Activated CD4-positive, CD25-positive, alpha-beta regulatory T cell treated with anti-CD3 and anti-CD28 coated beads, Interleukin-2, amount 50 U/mL, for 72 hours (primary cell): Measurements from ENCODE around the gene HOXB6.

Source experiments
- DNase-seq: peaks from one replicate; pipeline ENCODE4 v3.0.0; 2021

The HOXB6 gene

GRCh38 chr17:48593840-48594537 is 10.8 kb downstream of the HOXB6 start:
- DNase-seq: peak; percentile 87

- no peak for DNase-seq
These were observed 11.5 kb downstream of the HOXB6 start, which contains the start of gene HOXB5 for GRCh38 chr17:48593126-48593829. Gene HOXB5 (minus strand): TSS chr17:48593779. CDS start chr17:48593682, 97 bp downstream.

GRCh38 chr17:48592577-48592976 is 12.2 kb downstream of the HOXB6 start:
- DNase-seq: no peak

- DNase-seq: no peak
These were observed 12.7 kb downstream of the HOXB6 start for GRCh38 chr17:48592057-48592514.

- DNase-seq: no peak
These were observed 13.3 kb downstream of the HOXB6 start for GRCh38 chr17:48591255-48592056.

- DNase-seq: no peak
These were observed 14.1 kb downstream of the HOXB6 start for GRCh38 chr17:48590607-48591161.

GRCh38 chr17:48589831-48590606 is 14.8 kb downstream of the HOXB6 start, which contains the start of gene HOXB3:
Gene HOXB3 (minus strand): TSS chr17:48590241. CDS start chr17:48552474, 37,767 bp downstream.
- DNase-seq: no peak

- no peak for DNase-seq
These were observed 15.5 kb downstream of the HOXB6 start for GRCh38 chr17:48589060-48589830.

- DNase-seq: no peak
These were observed 16.3 kb downstream of the HOXB6 start for GRCh38 chr17:48588528-48588927.

GRCh38 chr17:48588074-48588415 is 16.7 kb downstream of the HOXB6 start:
- no peak for DNase-seq

GRCh38 chr17:48587276-48588073 is 17.3 kb downstream of the HOXB6 start:
- DNase-seq: no peak

- DNase-seq: no peak
These were observed 18.2 kb downstream of the HOXB6 start for GRCh38 chr17:48586355-48587258.

GRCh38 chr17:48584223-48584741 is 20.5 kb downstream of the HOXB6 start:
- no peak for DNase-seq

GRCh38 chr17:48583708-48584222 is 21.0 kb downstream of the HOXB6 start:
- no peak for DNase-seq

GRCh38 chr17:48582750-48583069 is 22.1 kb downstream of the HOXB6 start:
- no peak for DNase-seq

- no peak for DNase-seq
These were observed 24.8 kb downstream of the HOXB6 start for GRCh38 chr17:48579760-48580554.

- DNase-seq: no peak
These were observed 25.4 kb downstream of the HOXB6 start for GRCh38 chr17:48579471-48579759.
